Hepatocyte (in vitro differentiated cells): ENCODE results near the gene ANKRD36C.
"Not testable (repeated sequence)": the region's sequence is repeated elsewhere in the genome, so short reads cannot be mapped to it uniquely, and the experiment has no call there.

Source experiments
- CTCF ChIP-seq: fragments of 200-600 bp; sonication (generic); IDR thresholded peaks from 2 replicates; pipeline ENCODE4 v1.5.1; 2016; ENCODE audit warnings: antibody characterized with exemption, mild to moderate bottlenecking; ENCODE audit not compliant: poor library complexity
- EZH2phosphoT487 ChIP-seq: fragments of 200-600 bp; sonication (generic); IDR thresholded peaks from one replicate; pipeline ENCODE4 v1.6.1; 2018; ENCODE audit warnings: antibody characterized with exemption, mild to moderate bottlenecking, low read depth, moderate library complexity; ENCODE audit not compliant: unreplicated experiment, severe bottlenecking

- not testable (repeated sequence) for TF ChIP-seq CTCF, EZH2phosphoT487
Observed at GRCh38 chr2:95824218-95824617, 167.4 kb downstream of the ANKRD36C start.
